Upper lobe of left lung (tissue), 6 donors: ENCODE data around the gene NKD2. TPM values are rescaled to one million over a fixed set of nuclear protein-coding genes. Genes with fewer than 3 reads are reported as not detected.

Source experiments
- ATAC-seq, 2 donors: fragments of 200-7000 bp; cut with Tn5 transposase; one replicate each; pipeline ENCODE4 v1.9.1; 2022; ENCODE audit warnings: mild to moderate bottlenecking in 2 of 2, moderate library complexity in 2 of 2; ENCODE audit not compliant: low FRiP score in 2 of 2
- DNase-seq, 2 donors: peaks; one replicate each; pipeline ENCODE4 v3.0.0-alpha.2; 2019 to 2020
- H3K27ac ChIP-seq, 4 donors: fragments of 200-600 bp; sonication (generic); one replicate each; pipeline ENCODE4 v1.5.1; 2016 to 2019
- H3K27me3 ChIP-seq, 4 donors: fragments of 200-600 bp; sonication (generic); one replicate each; pipeline ENCODE4 v1.5.1; 2017 to 2019
- H3K36me3 ChIP-seq, 4 donors: fragments of 200-600 bp; sonication (generic); one replicate each; pipeline ENCODE4 v1.5.1; 2016 to 2019
- H3K4me1 ChIP-seq, 4 donors: fragments of 200-600 bp; sonication (generic); one replicate each; pipeline ENCODE4 v1.5.1; 2018 to 2019
- H3K4me3 ChIP-seq, 4 donors: fragments of 200-600 bp; sonication (generic); one replicate each; pipeline ENCODE4 v1.5.1; 2017 to 2019; ENCODE audit warnings: mild to moderate bottlenecking in 2 of 4, moderate library complexity in 1 of 4
- H3K9me3 ChIP-seq, 4 donors: fragments of 200-600 bp; sonication (generic); one replicate each; pipeline ENCODE4 v1.5.1; 2018 to 2019
- CTCF ChIP-seq, 6 experiments: fragments of 450-650 bp in 4 of 6; fragments of 200-600 bp in 2 of 6; sonication (generic) in 2 of 6; IDR thresholded peaks; one replicate each; pipeline ENCODE4 v1.5.1; 2016 to 2019; ENCODE audit warnings: antibody characterized with exemption in 6 of 6
- EP300 ChIP-seq, 4 donors: sonication (generic); formaldehyde crosslinking; IDR thresholded peaks; one replicate each; pipeline ENCODE4 v1.5.1; 2017; ENCODE audit warnings: antibody characterized with exemption in 4 of 4, control low read depth in 2 of 4
- POLR2A ChIP-seq, 4 donors: fragments of 450-650 bp; IDR thresholded peaks; one replicate each; pipeline ENCODE4 v1.5.1; 2016 to 2017; ENCODE audit warnings: antibody characterized with exemption in 4 of 4, mild to moderate bottlenecking in 2 of 4
- POLR2AphosphoS5 ChIP-seq, 2 donors: sonication (generic); formaldehyde crosslinking; IDR thresholded peaks; one replicate each; pipeline ENCODE4 v1.5.1; 2017; ENCODE audit warnings: antibody characterized with exemption in 2 of 2
- WGBS, 2 donors: methylation state at CpG; one replicate each; pipeline ENCODE4 v1.1.5; 2017 to 2018; 5-methylcytosine and 5-hydroxymethylcytosine counted together
- total RNA-seq, 6 donors: library from RNA; depleted of rRNA in 4 of 6; stranded (reverse); fragments of >200 nt in 4 of 6; gene quantifications; one replicate each; pipeline versions ENCODE4 v1.1.0 to v1.2.1, GENCODE V29; 2016 to 2021
- donor health status: DM: no; HTN: no; CAD: no; lungs with moderate emphysema.
- donor health status: DM: no; HTN: yes; CAD: no; lungs with severe emphysema.

NKD2 gene
- total RNA-seq, 6 donors from 2014 or later = 8.9 to 126 (median 50.6) TPM

GRCh38 chr5:1077491-1078020 lies 69.0 kb downstream of the NKD2 start:
- WGBS, 2 donors = 98 to 100% methylated on average over 1 to 25 of the region's 27 CpGs
- DNase-seq = peak in 1 of 2 donors; percentile 69
- peaks cover 0 to 89% (median 70%) of the 10 kb centered on the region in 4 donors for H3K36me3 ChIP-seq

GRCh38 chr5:1078206-1078605 lies 69.6 kb downstream of the NKD2 start:
- H3K36me3 ChIP-seq = peaks cover 0 to 92% (median 72%) of the 10 kb centered on the region in 4 donors
- no peak overlapping the region for H3K27ac ChIP-seq
- TF ChIP-seq EP300 (IDR thresholded peaks at IDR 0.05) = no peak
- no peak for TF ChIP-seq CTCF (IDR thresholded peaks at IDR 0.05)
- no peak for TF ChIP-seq POLR2AphosphoS5 (IDR thresholded peaks at IDR 0.05)
- no peak for TF ChIP-seq POLR2A (IDR thresholded peaks at IDR 0.05)
- WGBS, 2 donors = 93 to 96% methylated on average over 3 to 11 of the region's 13 CpGs
- DNase-seq = peak in 1 of 2 donors; percentile 63
- no peaks in the 10 kb centered on the region for H3K27me3 ChIP-seq
- H3K4me3 ChIP-seq = no peak overlapping the region
- H3K9me3 ChIP-seq = no peaks in the 10 kb centered on the region
- ATAC-seq = no peak
- no peaks in the 10 kb centered on the region for H3K4me1 ChIP-seq

More at GRCh38 chr5:1077491-1078020, 69.0 kb downstream of the NKD2 start:
- Histone ChIP-seq H3K27me3 (no peaks in the 10 kb centered on the region), H3K4me1 (no peaks in the 10 kb centered on the region), H3K9me3 (no peaks in the 10 kb centered on the region), H3K27ac (no peak overlapping the region), H3K4me3 (no peak overlapping the region)
- TF ChIP-seq CTCF (IDR thresholded peaks at IDR 0.05) (no peak), POLR2A (IDR thresholded peaks at IDR 0.05) (no peak), EP300 (IDR thresholded peaks at IDR 0.05) (no peak), POLR2AphosphoS5 (IDR thresholded peaks at IDR 0.05) (no peak)
- no peak for ATAC-seq

GRCh38 chr5:1078851-1079250 lies 70.2 kb downstream of the NKD2 start:
- peaks cover 0 to 93% (median 75%) of the 10 kb centered on the region in 4 donors for H3K36me3 ChIP-seq
- WGBS, 2 donors = 92 to 97% methylated on average over 13 to 23 of the region's 23 CpGs
- TF ChIP-seq CTCF (IDR thresholded peaks at IDR 0.05) (no peak), EP300 (IDR thresholded peaks at IDR 0.05) (no peak), POLR2AphosphoS5 (IDR thresholded peaks at IDR 0.05) (no peak), POLR2A (IDR thresholded peaks at IDR 0.05) (no peak)
- no peaks in the 10 kb centered on the region for H3K4me1 ChIP-seq
- H3K4me3 ChIP-seq = no peak overlapping the region
- DNase-seq = peak in 1 of 2 donors; percentile 65
- no peak overlapping the region for H3K27ac ChIP-seq
- ATAC-seq = no peak
- H3K9me3 ChIP-seq = no peaks in the 10 kb centered on the region
- H3K27me3 ChIP-seq = no peaks in the 10 kb centered on the region

- ATAC-seq (no peak), DNase-seq (peak in 1 of 2 donors; percentile 74)
- TF ChIP-seq POLR2AphosphoS5 (IDR thresholded peaks at IDR 0.05) (no peak), CTCF (IDR thresholded peaks at IDR 0.05) (no peak), EP300 (IDR thresholded peaks at IDR 0.05) (no peak), POLR2A (IDR thresholded peaks at IDR 0.05) (no peak)
- Histone ChIP-seq H3K27me3 (no peaks in the 10 kb centered on the region), H3K27ac (no peak overlapping the region), H3K36me3 (peaks cover 0 to 93% (median 78%) of the 10 kb centered on the region in 4 donors), H3K9me3 (no peaks in the 10 kb centered on the region), H3K4me1 (no peaks in the 10 kb centered on the region), H3K4me3 (no peak overlapping the region)
- 95 to 100% methylated on average over 9 to 16 of the region's 18 CpGs for WGBS, 2 donors
Measured at GRCh38 chr5:1079486-1079885, 70.9 kb downstream of the NKD2 start.

GRCh38 chr5:1079961-1080360 lies 71.4 kb downstream of the NKD2 start:
- no peak for ATAC-seq
- no peak for TF ChIP-seq POLR2A (IDR thresholded peaks at IDR 0.05)
- TF ChIP-seq CTCF (IDR thresholded peaks at IDR 0.05) = no peak
- no peak for TF ChIP-seq EP300 (IDR thresholded peaks at IDR 0.05)
- TF ChIP-seq POLR2AphosphoS5 (IDR thresholded peaks at IDR 0.05) = no peak
- no peak overlapping the region for H3K27ac ChIP-seq
- peaks cover 0 to 93% (median 78%) of the 10 kb centered on the region in 4 donors for H3K36me3 ChIP-seq
- H3K4me3 ChIP-seq = no peak overlapping the region
- no peaks in the 10 kb centered on the region for H3K4me1 ChIP-seq
- WGBS, 2 donors = 91 to 100% methylated on average over 5 to 14 of the region's 35 CpGs
- H3K9me3 ChIP-seq = no peaks in the 10 kb centered on the region
- no peak for DNase-seq
- no peaks in the 10 kb centered on the region for H3K27me3 ChIP-seq
